Breast epithelium (tissue), 3 donors: Measurements from ENCODE around the gene CAMSAP1.

Source experiments
- POLR2A ChIP-seq: fragments of 450-650 bp; IDR thresholded peaks from one replicate; pipeline ENCODE4 v1.6.1; 2016; ENCODE audit warnings: antibody characterized with exemption, mild to moderate bottlenecking, moderate library complexity
- TF ChIP-seq, protein P1 (sequence below), 3 donors: fragments of 450-650 bp; IDR thresholded peaks; one replicate each; pipeline ENCODE4 v1.5.1; 2016 to 2017; ENCODE audit warnings: antibody characterized with exemption in 3 of 3, mild to moderate bottlenecking in 3 of 3, moderate library complexity in 3 of 3

DNA sequence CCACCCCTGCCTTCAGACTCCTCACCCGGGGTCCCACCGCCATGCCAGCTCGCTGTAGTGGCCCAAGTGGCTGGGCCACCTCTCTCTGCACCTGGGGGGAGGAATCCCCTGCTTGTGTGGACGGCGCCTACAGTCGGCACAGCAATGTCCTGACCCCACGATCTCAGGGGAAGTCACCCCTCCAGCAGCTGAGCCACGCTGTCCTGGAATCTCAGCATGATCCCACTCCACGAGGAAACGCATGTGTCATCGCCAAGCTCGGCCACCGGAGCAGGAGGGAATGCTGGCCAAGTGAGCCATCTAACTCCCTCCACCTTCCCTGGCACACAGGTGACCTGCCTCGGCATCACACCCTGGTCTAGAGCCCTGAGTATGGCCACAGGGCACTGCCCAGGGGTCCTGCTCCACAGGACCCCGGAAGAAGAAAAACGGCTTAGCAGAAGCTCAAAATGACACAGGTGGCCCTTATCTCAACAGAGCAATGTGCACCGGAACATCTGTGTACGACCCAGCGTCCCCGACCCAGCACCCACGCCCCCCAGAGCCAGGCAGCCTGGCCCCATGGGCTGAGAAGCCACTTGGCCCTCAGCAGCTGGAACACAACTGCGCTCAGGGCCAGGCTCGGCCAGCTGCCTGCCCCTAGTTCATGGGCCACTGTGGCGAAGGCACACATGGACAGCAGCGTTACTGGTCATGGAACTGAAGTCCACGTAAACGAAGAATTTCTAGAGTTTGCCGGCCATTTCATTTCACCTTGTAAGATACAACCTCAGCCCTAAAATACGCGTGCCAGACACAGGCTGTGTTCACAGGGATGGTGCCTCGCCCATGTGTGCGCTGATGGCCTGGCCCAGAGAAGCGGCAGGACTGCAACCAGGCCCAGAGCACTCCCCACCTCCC, 23.4 kb upstream of the CAMSAP1 start:
- no peak for TF ChIP-seq POLR2A
- TF ChIP-seq, protein P1, sequence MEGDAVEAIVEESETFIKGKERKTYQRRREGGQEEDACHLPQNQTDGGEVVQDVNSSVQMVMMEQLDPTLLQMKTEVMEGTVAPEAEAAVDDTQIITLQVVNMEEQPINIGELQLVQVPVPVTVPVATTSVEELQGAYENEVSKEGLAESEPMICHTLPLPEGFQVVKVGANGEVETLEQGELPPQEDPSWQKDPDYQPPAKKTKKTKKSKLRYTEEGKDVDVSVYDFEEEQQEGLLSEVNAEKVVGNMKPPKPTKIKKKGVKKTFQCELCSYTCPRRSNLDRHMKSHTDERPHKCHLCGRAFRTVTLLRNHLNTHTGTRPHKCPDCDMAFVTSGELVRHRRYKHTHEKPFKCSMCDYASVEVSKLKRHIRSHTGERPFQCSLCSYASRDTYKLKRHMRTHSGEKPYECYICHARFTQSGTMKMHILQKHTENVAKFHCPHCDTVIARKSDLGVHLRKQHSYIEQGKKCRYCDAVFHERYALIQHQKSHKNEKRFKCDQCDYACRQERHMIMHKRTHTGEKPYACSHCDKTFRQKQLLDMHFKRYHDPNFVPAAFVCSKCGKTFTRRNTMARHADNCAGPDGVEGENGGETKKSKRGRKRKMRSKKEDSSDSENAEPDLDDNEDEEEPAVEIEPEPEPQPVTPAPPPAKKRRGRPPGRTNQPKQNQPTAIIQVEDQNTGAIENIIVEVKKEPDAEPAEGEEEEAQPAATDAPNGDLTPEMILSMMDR (IDR thresholded peaks at IDR 0.05), result no peak
